GM23338 (cell line): ENCODE data around the gene GRK3.
"Not testable (repeated sequence)": the region's sequence is repeated elsewhere in the genome, so short reads cannot be mapped to it uniquely, and the experiment has no call there.

Experiments used
- CREB1 ChIP-seq: fragments of 250-450 bp; sonication (Bioruptor Pico); IDR thresholded peaks from 2 replicates; pipeline ENCODE4 v1.5.0; 2020; ENCODE audit warnings: low read depth, mild to moderate bottlenecking, moderate library complexity
- CTCF ChIP-seq, 2 experiments: fragments of 200-600 bp in 1 of 2; sonication (generic) in 1 of 2; conservative IDR thresholded peaks; 2 replicates each; pipeline versions ENCODE4 v1.5.1 to v1.6.1; 2016 to 2017; ENCODE audit warnings: antibody characterized with exemption in 2 of 2, low read depth in 2 of 2, mild to moderate bottlenecking in 2 of 2, moderate library complexity in 1 of 2
- JUNB ChIP-seq: IDR thresholded peaks from one replicate; pipeline ENCODE4 v1.6.1; 2016; ENCODE audit warnings: antibody characterized with exemption; ENCODE audit not compliant: unreplicated experiment
- ZNF462 ChIP-seq: fragments of 250-450 bp; sonication (Bioruptor Pico); IDR thresholded peaks from 2 replicates; pipeline ENCODE4 v1.5.0; 2020; ENCODE audit warnings: mild to moderate bottlenecking, moderate library complexity

- TF ChIP-seq CTCF (conservative IDR thresholded peaks at IDR 0.05; ENCODE audit: low read depth in 2 of 2); ZNF462 (CRISPR knock-in tag); CREB1 (CRISPR knock-in tag); JUNB: not testable (repeated sequence)
Measured at GRCh38 chr22:25562966-25563760, 1.3 kb upstream of the GRK3 start.
